T-helper 9 cell (primary cell): ENCODE data around the gene TMC4.
A peak's percentile ranks its signal among the peaks of the same experiment; 100 is the strongest.
"Not testable (repeated sequence)": the region's sequence is repeated elsewhere in the genome, so short reads cannot be mapped to it uniquely, and the experiment has no call there.

Experiments
- DNase-seq: peaks from one replicate; pipeline ENCODE4 v3.0.0-alpha.2; 2020

Gene TMC4

DNA sequence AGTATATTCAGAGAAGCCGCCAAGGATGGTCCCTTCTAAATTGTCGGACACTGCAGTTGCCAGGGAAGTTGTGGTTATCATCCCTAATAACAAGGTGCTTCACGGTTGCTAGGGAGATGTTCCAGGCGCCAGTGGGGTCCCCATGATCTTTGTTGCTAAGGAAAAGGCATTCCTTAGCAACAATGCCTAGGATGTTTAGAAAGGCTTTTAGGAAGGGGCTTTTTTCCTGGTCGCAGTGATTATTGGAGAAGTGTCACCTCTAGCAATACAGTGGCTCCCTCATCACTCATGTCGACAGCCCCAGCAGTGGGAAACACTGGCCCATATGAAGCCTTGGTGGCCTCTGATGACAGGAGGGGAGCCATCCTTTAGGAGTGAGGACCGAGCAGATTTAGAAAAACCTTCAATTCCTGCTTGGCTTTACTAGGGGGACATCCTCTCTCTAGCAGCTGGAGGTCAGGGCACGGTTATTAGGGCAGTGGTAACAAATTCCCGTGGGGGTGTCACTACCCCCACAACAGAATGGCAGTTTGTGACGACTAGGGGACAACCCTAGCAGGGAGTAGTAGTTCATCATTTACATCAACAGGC, 6.4 kb upstream of the TMC4 start:
- no peak for DNase-seq

DNA sequence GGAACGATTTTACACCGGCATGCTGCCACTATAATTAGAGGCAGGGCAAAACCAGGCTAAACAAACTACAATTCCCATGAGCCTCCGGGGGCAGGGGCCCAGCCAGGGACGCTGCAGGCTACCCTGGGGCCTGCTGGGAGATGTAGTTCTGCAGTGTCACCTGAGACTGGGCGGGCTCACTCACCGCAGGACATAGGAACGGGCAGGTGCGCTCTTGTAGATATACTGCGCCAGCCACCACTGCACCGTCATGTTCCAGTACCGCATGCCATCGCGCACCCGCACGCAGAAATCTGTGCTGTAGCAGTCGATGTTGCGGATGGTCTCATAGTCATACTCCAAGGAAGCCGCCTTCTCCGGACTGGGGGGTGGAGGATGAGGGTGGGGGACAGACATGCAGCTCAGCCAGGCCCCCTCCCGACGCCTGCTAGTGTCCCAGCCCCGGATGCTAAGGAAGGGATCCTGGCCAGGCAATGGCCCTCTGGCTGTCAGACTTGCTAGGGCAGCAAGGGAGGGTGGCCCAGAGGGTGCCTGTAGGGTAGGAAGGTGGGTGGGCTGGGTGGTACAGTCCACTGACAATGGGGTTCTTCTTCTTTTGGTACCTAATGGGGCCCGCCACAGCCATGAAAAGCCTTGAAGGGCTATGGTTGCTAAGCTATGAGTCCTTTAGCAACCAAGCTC, 5.8 kb upstream of the TMC4 start:
- DNase-seq: no peak

DNA sequence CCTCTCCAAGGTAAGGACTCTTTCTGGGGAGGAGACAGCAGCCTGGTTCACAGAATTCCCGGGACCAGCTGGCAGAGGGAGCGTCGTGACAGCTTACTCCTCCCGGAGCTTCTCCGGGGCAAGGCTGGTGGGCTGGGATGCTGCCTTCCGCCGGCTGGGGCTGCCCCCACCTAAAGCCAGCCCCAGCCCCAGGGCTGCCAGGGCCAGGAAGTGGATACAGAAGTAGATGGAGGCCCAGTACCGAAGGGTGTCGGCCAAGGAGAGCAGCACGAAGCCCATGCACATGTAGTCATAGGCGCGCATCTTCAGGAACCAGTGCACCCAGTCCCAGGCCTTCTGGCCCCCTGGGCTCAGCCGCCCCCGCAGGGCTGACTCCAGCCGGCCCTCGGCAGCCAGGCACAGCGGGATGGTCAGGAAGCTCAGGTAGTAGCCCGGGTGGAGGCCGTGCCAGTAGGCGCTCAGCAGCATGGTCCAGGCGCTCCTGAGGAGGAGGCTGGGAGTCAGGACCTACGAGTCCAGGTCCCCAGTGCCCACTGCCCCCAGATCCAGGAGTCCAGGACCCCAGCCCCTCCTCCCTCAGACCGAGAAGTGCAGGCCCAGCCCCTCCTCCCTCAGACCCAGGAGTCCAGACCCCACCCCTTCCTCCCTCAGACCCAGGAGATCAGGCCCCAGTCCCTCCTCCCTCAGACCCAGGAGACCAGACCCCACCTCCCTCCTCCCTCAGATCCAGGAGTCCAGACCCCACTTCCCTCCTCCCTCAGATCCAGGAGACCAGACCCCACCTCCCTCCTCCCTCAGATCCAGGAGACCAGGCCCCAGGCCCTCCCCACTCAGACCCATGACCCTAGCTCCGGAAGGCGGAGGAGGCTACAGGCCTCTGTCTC, 1.2 kb upstream of the TMC4 start:
- DNase-seq: no peak

DNA sequence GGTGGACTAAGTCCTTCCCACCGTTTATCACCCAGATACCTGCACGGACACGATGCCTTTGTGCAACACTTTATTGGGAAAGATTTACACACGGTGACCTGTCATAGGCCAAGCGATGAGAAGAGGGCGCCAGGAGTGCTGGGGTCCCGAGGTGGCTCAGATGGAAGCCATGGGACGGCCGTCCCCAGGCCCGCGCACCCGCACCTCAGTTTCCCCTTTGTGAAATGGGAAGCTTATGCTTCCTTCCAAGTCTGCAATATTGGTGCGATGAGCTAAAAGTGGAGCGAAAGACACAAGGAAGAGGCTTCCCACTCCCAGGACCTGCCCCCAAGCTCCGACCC, 369 bp upstream of the TMC4 start:
- DNase-seq: no peak

DNA sequence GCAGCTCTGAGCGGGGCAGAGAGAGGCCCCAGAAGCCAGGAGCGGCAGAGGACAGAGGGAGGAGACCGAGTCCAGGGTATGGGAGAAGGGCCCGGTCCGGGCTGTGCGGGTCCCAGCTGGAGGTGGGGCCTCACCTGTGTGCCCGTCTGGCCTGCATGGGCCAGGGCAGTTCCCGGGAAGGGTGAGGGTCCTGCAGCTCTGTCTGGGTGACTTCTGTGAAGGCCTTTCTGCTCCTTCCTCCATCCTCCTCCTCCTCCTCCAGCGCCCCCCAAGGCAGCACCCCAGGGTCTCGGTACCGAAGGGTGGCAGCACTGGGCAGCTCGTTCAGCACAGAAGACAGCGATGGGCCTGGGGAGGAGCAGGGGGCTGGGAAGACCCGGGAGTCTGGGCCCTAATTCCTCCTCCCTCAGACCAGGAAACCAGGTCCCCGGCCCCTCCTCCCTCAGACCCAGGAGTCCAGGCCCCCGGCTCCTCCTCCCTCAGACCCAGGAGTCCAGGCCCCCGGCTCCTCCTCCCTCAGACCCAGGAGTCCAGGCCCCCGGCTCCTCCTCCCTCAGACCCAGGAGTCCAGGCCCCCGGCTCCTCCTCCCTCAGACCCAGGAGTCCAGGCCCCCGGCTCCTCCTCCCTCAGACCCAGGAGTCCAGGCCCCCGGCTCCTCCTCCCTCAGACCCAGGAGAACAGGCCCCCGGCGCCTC, 1.1 kb downstream of the TMC4 start:
- not testable (repeated sequence) for DNase-seq

DNA sequence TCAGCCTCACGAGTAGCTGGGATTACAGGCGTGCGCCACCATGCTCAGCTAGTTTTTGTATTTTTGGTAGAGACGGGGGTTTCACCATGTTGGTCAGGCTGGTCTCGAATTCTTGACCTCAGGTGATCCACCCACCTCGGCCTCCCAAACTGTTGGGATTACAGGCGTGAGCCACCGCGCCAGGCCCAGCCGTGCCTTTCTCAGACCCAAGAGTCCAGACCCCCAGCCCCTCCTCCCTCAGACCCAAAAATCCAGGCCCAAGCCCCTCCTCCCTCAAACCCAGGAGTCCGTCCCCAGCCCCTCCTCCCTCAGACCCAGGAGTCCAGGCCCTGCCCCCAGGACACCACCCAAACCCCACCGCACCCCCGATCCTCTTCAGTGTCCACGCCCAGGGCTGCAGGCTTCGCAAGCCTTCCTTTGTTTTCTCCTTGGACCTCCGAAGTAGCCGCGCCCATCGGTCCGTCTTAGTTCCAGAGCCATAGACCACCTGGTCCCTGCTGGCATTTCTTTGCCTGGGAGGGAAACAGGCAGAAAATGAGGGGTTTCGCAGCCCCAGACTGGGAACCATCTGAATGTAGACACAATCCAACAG, 3.7 kb downstream of the TMC4 start:
- DNase-seq: no peak

DNA sequence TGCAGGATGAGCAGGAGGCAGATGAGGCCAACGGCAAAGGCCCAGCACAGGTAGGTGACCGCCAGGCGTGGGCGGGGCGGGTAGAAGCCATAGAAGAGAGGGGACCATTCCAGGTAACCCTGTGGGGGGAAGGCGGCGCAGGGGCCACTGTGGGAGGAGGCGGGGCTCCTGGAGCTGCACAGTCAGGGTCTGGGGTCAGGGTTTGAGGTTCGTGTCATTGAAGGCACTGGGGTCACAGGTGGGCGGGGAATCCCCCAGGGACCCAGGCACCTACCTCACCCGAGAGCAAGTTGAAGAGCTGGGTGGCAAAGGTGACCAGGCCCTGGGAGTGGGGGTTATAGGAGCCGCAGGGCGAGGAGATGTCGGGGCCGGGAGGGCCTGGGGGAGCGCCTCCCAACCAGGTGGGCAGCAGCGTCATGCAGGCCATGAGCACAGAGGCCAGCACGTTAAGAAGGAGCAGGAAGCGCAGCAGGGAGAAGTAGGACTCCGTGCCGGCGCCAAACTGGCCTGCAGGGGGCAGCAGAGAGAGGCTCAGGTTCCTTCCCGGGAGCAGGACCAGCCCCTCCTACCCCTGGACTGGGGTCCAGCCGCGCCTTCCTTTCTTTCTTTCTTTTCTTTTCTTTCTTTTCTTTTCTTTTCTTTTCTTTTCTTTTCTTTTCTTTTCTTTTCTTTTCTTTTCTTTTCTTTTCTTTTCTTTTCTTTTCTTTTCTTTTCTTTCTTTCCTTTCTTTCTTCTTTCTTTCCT, 4.6 kb downstream of the TMC4 start:
- peak; percentile 96 for DNase-seq

DNA sequence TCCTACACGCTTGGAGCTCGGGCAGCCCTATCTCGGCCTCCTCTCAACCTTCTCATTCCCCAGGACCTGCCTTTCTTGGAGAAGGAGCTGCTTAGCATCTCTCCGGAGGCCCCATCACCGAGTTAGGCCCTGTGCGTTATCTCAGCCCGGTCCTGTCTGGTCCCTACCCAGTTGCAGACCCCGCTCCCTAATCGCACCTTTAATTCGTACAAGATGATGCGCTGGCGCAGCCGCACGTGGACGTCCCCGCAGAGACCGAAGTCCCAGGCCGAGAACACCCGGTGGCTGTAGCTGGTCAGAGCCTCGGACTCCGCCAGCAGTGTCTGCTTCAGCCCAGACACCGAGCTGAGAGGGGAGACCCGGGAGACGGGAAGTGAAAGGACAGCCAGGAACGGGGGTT, 7.7 kb downstream of the TMC4 start:
- no peak for DNase-seq

DNA sequence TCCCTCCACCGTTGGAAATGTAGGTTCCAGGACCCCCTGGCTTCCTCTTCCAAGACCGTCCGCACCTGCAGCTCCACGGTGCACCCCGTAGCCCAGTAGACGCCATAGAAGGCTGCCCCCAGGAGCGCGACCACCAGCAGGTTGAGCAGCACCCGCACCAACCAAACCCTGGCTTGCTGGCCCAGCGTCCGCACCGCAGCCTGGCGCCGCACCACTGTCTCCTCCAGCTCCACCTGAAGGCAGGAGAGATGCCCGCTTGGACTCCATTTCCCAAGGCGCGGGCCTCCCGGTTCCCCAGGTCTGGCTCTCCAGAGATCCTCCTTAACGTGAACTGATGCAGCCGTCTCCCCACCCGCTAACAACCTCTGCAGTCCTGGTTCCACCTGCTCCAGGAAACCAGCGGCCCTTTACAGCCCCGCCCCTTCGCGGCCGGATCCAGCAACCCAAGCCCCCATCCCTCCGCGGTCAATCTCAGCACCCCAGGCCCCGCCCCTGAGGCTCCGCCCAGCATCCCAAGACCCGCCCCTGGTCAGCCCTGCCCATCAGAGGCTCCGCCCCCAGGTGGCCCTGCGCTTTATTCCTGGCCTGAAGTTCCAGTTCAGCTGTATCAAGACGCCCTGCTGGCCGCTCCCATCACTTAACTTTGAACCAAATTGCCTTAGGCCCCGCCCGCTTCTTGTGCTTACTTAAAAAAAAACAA, 8.4 kb downstream of the TMC4 start:
- peak; percentile 58 for DNase-seq

DNA sequence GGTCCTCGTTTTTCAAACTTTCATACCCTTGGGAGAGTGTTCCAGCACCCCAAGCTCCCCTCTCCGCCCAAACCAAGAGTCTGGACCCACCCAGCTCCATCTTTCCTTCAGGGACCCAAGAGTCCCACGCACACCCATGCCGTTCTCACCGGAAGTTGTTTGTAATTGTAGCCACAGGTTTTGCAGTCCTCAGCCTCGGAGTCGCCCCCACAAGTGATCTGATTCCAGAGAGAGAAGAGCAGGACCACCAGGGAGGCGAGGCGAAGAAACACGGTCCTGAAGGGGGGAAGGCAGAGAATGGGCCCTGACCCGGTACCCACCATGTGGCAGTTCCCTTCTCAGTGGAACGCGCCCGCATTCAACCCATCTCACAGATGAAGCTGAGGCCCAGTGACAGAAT, 10.1 kb downstream of the TMC4 start:
- no peak for DNase-seq

DNA sequence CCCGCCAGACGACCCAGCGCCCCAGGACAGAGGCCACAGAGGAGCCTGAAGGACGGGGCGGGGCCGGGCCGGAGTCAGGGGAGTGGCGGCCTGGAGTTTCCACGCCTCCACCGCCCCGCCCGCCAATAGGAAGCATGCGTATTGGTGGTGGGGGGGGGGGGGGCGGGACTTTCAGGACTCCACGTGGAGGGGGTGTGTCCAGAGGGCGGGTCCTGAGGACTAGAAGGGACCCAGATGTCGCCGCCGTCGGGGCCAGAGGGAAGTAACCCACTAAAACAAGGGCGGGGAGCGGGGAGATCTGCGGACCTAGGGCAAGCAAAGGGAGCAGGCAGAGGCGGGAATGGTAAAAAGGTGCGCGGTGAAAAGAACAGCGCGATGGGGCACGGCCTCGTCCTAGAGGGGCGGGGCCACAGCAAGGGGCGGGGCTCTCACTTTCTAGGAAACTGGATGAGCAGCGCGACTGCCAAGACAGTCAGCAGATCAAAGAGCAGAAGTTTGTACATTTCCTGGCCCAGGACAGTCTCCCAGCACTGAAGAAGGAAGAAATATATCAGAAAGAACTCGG, 10.6 kb downstream of the TMC4 start:
- DNase-seq: peak; percentile 71

DNA sequence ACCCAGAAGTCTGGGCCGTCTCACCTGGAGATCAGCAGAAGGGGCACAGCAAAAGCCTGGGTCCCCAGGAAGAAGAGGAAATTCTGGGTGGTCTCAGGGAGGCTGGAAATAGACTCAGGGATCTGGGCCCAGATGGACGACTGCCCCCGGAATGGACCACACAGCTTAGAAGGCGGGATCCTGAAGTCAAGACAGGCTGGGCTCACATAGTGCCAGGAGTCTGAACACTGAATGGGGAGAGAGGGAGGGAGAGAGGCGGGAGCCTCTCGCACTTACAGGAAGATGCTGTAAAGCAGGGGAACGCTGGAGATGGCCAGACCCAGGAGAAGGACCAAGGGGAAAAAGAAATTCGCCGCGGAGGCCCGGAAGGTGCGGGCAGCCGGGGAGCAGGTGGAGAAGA, 12.1 kb downstream of the TMC4 start:
- DNase-seq: no peak

DNA sequence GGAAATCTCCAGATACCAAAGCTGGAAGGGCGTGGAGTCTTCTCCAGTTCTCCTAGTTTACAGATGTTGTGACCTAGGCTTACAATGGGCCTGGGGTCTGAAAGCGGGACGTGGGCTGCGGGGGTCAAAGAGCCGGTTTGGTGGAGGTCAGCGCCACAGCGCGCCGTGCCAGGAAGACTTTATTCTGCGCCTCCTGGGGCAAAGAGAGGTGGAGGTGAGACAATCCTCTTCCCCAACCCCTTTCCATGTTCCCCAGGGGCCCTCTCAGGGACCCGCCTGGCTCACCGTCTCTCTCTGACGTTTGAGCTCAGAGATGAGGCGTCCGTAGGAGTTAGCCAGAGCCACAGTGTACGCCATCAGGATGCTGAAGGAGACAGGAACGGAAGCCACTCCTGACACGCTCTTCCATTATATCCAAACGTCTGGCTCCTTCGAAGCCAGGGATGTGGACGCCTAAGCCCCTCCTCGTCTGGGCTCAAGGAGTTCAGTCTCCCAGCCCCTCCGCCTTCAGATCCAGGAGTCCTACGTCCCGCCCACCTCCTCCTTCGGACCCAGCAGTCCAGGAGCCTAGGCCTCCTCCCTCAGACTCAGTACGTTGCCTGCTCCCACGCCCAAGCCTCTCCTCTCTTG, 12.7 kb downstream of the TMC4 start:
- no peak for DNase-seq

DNA sequence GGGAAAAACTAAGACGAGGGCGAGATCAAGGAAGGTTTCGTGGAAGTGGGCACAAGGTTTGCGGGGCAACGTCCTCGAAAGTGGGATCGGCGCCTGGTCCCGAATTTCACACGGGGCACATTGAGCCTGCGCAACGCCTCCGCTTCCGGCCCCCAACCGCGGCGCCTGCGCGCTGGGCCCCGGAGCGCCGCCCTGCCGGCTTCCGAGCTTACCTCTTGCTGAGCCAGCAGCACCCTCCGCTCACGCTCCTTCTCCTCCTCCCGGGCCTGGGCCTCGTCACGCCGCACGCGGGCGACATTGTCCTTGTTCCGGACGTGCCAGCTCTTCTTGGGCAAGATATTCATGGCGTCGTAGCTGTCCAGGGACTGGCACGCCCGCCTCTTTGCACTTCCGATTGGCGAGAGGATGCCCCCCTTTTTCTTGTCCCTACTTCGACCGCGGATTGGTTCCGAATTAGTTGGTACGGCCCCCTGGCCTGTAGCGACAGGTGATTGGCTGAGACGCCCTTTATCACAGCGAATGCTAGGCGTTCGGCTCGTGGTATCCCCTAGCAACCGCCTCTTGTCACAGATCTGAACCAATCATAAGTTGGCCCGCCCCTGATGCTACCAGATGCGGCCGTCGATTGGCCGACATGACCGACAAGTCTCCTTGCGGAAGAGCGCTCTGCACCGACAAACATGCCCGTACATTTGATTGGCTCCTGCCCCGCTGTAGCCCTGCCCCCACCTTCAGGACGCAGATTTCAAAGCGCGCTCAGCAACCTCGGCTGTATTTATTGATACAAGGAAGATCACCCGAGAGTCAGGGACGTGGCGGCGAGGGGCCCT, 13.4 kb downstream of the TMC4 start, which contains the start of gene LENG1:
TSS of gene LENG1 (minus strand) at position 370 of the 830 bp plus-strand sequence. CDS start at position 344, 26 bp downstream.
- peak; percentile 94 for DNase-seq

DNA sequence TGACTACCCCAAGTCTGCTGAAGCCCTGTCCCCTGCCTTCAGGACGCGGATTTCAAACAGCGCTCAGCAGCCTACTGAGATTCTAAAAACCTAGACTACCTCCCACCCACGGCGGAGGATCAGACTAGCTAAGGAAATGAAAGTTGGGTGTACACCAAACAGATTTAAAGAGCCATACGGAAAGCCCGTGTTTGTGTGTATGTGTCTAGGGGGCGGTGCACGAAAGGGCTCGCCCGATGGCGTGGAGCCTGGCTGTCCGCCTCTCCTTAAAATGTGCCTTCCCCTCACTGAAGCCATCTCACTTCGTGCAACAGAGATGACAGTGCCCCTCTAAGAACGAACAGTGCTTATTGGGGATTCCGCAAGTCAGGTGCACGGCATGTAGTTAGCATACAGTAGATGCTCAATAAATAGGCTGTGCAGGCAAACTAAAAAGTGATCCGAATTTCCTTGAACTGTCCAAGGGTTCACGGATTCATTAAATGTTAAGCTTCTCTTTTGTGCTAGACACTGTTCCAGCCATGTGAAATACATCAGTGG, 14.1 kb downstream of the TMC4 start:
- DNase-seq: no peak

DNA sequence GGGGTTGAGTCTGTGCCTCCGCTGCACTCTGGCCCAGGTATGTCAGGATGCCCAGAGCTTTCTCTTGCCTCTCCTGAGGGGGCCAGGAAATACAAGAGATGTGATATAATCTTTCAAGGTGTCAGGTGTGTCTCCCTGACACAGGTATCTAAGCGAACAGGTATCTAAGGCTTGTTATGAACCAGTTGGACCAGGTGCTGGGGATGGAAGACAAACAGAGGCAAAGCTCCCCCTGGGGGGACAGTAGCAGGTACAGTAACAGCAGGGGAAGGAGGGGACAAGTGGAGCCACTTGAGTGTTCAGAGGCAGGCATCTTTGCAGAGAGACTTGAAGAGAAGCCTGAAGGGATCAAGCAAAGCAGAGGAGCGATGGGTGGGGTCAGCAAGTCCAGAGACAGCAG, 16.0 kb downstream of the TMC4 start:
- DNase-seq: no peak

DNA sequence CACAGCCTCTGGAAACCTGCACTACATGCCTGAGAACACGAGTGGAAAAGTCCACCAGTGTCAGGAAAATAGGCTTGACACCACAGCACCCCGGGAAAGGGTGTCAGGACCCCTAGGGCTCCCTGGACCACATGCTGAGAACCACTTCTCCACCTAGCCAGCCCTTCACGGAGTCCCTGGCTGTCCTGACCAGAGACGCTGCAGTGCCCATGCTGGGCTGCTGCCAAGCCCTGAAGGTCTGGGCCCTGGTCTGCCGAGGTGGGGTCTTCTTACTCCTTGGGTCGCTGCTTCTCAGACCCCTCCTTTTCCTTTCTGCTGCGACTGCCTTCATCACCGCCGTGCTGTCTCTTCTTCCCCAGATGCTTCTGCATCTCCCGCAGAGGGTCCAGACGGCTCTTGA, 16.5 kb downstream of the TMC4 start:
- DNase-seq: no peak

DNA sequence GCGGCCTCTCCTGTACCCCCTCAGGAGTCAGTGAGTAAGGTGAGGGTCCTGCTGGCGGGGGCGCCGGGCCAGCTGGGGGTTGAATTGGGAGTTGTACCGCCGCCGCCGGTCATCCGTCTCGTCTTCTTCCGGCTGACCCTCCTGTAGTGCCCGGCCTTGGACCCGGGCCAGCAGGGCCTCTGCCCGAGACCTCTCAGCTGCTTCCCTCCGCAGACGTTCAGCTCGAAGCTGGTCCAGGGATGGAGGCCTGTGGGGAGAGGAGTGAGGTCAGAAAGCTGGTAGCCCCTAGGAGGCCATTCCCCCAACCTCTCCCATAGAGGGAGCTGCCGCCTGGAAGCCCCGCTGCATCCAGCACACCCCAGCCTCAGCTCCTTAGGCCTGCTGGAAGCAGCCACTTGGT, 17.3 kb downstream of the TMC4 start:
- no peak for DNase-seq

DNA sequence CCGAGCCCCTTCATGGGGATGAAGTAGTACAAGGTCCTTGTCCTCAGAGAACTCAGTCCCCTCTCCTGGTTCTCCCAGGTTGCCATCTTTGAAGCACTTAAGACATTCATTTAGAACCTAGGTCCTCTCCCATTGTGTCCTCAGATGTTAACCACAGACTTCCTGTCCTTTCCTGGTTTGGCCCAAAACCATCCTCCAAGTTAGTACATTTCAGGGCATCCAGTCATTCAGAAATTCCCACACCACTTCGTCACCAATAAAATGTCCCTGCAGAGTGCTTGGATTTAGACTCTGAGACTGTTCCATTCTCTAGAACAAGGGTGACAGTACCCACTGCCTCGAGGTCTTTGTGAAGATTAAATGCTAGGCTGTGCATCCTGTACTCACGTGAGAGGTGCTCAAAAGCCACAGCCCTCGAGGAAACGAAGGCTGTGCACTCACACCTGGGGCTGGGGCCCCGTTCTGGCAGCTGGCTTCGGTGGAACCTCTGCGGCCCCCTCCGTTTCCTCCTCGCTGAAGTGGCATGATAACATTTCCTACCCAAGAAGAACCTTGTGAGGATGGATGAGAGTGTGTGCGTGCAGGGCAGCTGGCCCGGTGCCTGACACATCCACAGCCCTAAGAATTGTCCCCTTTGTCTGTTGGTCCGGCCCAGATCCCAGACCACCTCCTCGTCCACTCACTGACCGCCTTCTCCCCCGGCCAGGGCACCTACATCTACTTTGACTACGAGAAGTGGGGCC, 18.2 kb downstream of the TMC4 start:
- no peak for DNase-seq
